Activated CD8-positive, alpha-beta T cell treated with anti-CD3 and anti-CD28 coated beads, Interleukin-2, amount 10 ng/mL, durations not matched to agents 7 days and 5 days (primary cell): ENCODE results near the gene STK32A. TPM values are rescaled to one million over a fixed set of nuclear protein-coding genes. Genes with fewer than 3 reads are reported as not detected.

ENCODE experiments used
- ATAC-seq: fragments of 150-1000 bp; cut with Tn5 transposase; one replicate; pipeline ENCODE4 v1.10.0; 2021; ENCODE audit warnings: moderate library complexity
- CTCF ChIA-PET: fragments of 350-600 bp; sonication (Branson Sonifier 250); formaldehyde crosslinking; loops from one replicate; lab custom pipeline; 2021; ENCODE audit warnings: antibody characterized with exemption; lab: Charles Lee
- POLR2A ChIA-PET: fragments of 350-600 bp; sonication (Branson Sonifier 250); formaldehyde crosslinking; loops from one replicate; lab custom pipeline; 2021; ENCODE audit warnings: antibody characterized with exemption; lab: Charles Lee
- DNase-seq: peaks from one replicate; pipeline ENCODE4 v3.0.0-alpha.2; 2020
- H3K27ac Mint-ChIP-seq: one replicate; pipeline ENCODE4 v1.8.0; 2021; ENCODE audit warnings: mild to moderate bottlenecking, mixed read lengths
- H3K27me3 Mint-ChIP-seq: one replicate; pipeline ENCODE4 v1.8.0; 2021; ENCODE audit warnings: low read depth, mixed read lengths
- H3K36me3 Mint-ChIP-seq: one replicate; pipeline ENCODE4 v1.8.0; 2021; ENCODE audit warnings: low read depth, mixed read lengths
- H3K4me1 Mint-ChIP-seq: one replicate; pipeline ENCODE4 v1.8.0; 2021; ENCODE audit warnings: low read depth, mixed read lengths
- H3K4me3 Mint-ChIP-seq: one replicate; pipeline ENCODE4 v1.8.0; 2021; ENCODE audit warnings: mild to moderate bottlenecking, mixed read lengths
- H3K9me3 Mint-ChIP-seq: one replicate; pipeline ENCODE4 v1.8.0; 2022; ENCODE audit warnings: mixed read lengths; ENCODE audit not compliant: insufficient read depth
- total RNA-seq, 2 experiments: library from RNA; stranded (reverse); gene quantifications; one replicate each; pipeline ENCODE4 v1.2.3, GENCODE V29; 2021

Gene STK32A
- not detected for total RNA-seq

DNA sequence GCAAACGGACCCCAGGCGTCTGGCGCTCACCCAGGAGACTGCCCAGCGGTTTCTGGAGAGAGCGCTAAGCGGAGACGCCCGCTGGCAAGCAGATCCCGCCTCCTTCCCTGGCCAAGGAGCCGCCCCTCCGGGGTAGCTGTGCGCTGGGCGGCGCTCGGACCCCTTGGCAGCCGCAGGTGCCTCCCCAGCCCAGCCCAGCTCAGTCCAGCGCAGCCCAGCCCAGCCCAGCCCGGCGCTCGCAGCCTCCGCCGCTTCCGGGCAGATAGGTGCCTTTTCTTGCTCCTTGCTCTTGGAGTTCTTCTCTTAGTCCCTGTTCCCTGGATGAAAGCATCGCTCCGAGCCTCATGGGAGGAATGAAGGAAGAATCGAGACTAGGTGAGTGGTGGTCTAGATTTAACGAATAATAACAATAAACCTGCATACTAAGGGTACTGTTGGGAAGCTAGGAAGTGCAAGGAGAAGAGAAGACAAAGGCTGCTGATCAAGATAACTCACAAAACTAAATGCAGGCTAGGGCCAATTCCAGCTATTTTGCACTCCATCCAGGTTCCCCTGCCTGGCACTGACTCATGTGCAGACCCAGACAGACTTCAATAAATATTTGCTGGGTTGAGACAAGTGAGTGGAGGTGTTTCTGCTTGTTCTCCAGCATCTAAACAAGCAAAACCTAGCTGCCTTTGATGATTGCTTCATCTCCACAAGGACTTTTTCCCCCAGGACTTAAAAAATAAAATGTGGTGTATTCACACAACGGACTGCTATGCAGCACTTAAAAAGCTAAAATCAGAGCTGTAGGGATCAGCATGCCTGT is at the start of gene STK32A:
Gene STK32A (plus strand): TSS at position 202 of the 811 bp plus-strand sequence. CDS start 4,609 bp downstream, outside the sequence.
- Mint-ChIP-seq H3K36me3 (no peaks in the 10 kb centered on the region), H3K4me1 (no peaks in the 10 kb centered on the region), H3K9me3 (no peaks in the 10 kb centered on the region), H3K27ac (no peak within 1 kb of the TSS), H3K4me3 (no peak within 1 kb of the TSS), H3K27me3 (peaks cover 16% of the 10 kb centered on the region)
- POLR2A ChIA-PET: no interaction called here
- no peak for DNase-seq
- CTCF ChIA-PET: no interaction called here
- no peak for ATAC-seq

DNA sequence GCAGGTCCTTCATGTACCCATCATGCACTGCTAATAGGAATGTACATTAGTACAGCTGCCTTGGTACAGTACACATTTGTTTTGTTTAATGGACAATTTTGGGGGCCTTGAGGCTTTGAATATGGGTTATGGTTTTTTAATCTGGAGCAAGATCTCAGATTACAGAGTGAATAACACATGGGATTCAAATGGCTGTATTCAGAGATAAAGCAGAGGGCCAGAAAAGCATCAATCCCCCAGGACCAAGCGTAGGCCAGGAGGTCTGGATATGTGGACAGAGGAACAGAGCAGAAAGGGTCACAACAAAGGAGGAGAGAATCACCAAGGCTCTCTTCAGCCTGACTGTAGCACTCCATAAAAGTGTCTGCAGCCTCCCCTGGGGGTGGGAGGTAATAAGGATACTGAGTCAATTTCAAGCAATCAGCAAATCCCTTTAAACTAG is 47.7 kb upstream of the STK32A start:
- DNase-seq (no peak), ATAC-seq (no peak)
- POLR2A ChIA-PET: no interaction called here
- Mint-ChIP-seq H3K4me1 (peaks cover 4% of the 10 kb centered on the region), H3K9me3 (no peaks in the 10 kb centered on the region), H3K4me3 (no peak overlapping the region), H3K36me3 (no peaks in the 10 kb centered on the region), H3K27ac (no peak overlapping the region), H3K27me3 (peaks cover 6% of the 10 kb centered on the region)
- CTCF ChIA-PET: interaction anchor here (0.8 to 2.6 kb wide), 3 partner anchors 11 to 645 kb away, joined by 3 to 35 read pairs (median 29); no protein-coding TSS in a partner anchor

DNA sequence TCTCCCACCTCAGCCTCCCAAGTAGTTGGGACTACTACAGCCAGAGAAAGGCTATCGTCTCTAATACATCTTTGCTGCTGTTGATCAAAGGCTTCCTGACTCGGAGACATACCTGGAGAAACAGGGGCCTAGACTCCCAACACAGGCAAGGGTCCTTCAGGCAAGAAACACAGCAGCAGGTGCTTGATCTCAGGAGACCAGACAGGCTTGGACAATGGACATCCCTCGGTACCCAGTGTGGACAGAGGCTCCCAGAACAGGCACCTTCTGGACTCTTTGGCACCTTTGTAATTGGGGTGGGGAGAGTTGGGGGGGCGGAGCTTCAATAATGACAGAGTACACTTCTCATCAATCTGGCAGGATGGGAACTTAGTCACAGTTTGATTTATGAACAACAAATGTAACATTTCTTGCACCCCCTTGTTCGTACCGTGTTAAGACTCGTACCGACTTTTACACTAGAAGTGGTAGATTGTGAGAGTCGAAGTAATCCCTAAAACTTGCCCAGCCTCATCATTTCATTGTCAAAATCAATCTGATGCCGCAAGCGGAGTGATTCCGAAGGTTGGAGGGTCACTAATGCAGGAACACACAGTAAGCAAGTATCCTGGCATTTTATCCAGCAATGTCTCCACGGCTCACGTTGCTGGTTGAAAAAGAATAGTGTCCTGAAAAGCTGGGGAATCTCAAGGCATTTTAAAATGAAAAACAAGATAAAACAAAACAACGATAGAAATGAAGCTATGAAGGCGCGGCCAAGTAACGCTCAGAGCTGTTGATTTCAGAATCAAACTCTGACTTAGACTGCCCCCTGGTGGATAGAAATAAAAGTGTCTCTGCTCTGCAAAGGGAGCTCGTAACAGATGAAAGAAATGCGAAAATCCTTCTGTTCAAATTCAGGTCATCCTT is 46.4 kb upstream of the STK32A start:
- Mint-ChIP-seq H3K27ac (peak overlapping the region; percentile 34), H3K9me3 (no peaks in the 10 kb centered on the region), H3K27me3 (peaks cover 6% of the 10 kb centered on the region)

DNA sequence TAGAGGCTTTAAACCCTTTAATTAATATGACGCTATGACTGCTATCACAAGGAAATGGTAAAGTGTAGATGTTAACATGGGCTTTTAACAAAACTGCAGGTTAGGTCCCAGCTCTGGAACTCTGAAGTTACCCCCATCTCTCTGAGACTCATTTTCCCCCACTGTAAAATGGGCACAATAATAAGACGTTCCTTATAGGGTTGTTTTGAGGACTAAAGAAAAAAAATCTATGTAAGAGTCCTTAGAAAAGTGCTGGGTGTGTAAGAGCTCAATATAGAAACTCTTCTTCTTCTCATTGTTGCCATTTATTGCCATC is 45.8 kb upstream of the STK32A start:
- H3K9me3 Mint-ChIP-seq: no peaks in the 10 kb centered on the region
- no peak overlapping the region for H3K27ac Mint-ChIP-seq
- no peak overlapping the region for H3K4me3 Mint-ChIP-seq
- peaks cover 6% of the 10 kb centered on the region for H3K27me3 Mint-ChIP-seq
- no peak for DNase-seq
- no peaks in the 10 kb centered on the region for H3K36me3 Mint-ChIP-seq
- ChIA-PET POLR2A (no interaction called here), CTCF (interaction anchor here (0.6 to 3.5 kb wide), 36 partner anchors 9 to 657 kb away, joined by 3 to 45 read pairs (median 4); no protein-coding TSS in a partner anchor)
- ATAC-seq: no peak
- peaks cover 4% of the 10 kb centered on the region for H3K4me1 Mint-ChIP-seq

More for the DNA sequence above, 46.4 kb upstream of the STK32A start:
- Mint-ChIP-seq H3K4me1 (peaks cover 4% of the 10 kb centered on the region), H3K36me3 (no peaks in the 10 kb centered on the region), H3K4me3 (no peak overlapping the region)
- peak; percentile 65 for DNase-seq
- ChIA-PET CTCF (interaction anchor here (0.6 to 3.5 kb wide), 37 partner anchors 9 to 656 kb away, joined by 3 to 45 read pairs (median 4); no protein-coding TSS in a partner anchor), POLR2A (no interaction called here)
- no peak for ATAC-seq

DNA sequence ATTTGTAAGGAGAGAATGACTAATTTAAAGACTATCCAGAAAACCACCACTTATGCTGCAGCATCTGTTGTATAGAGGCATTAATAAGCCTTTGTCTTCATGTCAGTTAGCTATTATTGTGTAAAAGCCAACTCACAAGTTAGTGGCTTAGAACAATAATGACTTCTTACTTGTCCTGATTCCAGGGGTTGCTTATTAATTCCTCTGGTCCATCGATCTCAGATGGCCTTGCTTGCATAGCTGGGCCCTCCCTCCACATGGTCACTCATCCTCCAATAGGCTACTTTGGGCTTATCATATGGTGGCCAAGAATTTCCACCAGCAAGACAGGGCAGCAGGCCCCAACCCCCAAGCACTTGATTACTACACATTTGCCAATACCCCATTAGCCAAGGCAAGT is 44.5 kb upstream of the STK32A start:
- DNase-seq: no peak
- Mint-ChIP-seq H3K4me1 (peaks cover 4% of the 10 kb centered on the region), H3K27me3 (peaks cover 6% of the 10 kb centered on the region), H3K27ac (no peak overlapping the region), H3K36me3 (no peaks in the 10 kb centered on the region), H3K9me3 (no peaks in the 10 kb centered on the region), H3K4me3 (no peak overlapping the region)
- ChIA-PET CTCF (interaction anchor here (2.9 to 3.5 kb wide), 2 partner anchors 11 to 658 kb away, joined by 22 to 45 read pairs; no protein-coding TSS in a partner anchor), POLR2A (no interaction called here)
- ATAC-seq: no peak

DNA sequence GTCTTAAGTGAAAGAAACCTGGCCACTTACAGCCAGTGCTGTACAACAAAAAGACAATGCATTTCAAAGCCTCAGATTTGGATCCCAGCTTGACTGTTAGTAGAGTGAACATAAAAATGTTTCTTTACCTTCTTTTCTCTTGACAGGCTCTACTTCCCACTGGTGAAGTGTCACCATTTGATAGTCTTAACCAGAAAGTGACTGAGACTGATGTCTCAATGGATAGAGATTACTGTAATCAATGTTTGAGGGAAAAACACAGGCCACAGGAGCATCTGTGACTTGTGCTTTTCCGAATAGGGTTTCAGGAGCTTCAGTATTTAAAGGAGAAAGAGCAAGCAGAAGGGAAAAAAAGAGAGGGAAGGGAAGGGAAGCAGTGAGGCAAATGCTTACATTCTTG is 41.7 kb upstream of the STK32A start:
- CTCF ChIA-PET: interaction anchor here (0.7 kb wide), 1 partner anchor 77 kb away, joined by 3 read pairs; no protein-coding TSS in a partner anchor
- Mint-ChIP-seq H3K4me3 (no peak overlapping the region), H3K36me3 (no peaks in the 10 kb centered on the region), H3K27ac (no peak overlapping the region), H3K27me3 (peaks cover 3% of the 10 kb centered on the region), H3K4me1 (peaks cover 4% of the 10 kb centered on the region), H3K9me3 (no peaks in the 10 kb centered on the region)
- DNase-seq (no peak), ATAC-seq (no peak)
- POLR2A ChIA-PET: no interaction called here

DNA sequence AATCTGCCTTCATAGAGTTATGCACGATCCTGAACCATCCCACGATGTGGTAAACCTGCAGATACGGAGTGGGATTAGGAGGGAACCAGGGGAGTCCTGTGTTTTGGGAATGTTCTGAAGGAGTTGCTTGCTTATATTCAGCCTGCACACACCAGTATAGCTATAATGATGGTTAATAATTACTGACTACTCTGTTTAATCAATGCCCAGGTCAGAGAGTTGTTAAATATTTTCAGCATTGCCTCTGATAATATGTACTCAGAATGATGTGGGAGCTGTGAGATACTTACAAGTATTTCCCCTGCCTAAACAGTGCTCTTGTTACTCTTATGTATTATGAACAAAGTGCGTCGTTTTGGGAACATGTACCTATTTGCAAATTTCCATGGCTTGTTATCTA is 34.8 kb upstream of the STK32A start:
- ATAC-seq: no peak
- Mint-ChIP-seq H3K4me3 (no peak overlapping the region), H3K27me3 (no peaks in the 10 kb centered on the region), H3K9me3 (no peaks in the 10 kb centered on the region), H3K27ac (no peak overlapping the region), H3K36me3 (no peaks in the 10 kb centered on the region), H3K4me1 (no peaks in the 10 kb centered on the region)
- CTCF ChIA-PET: interaction anchor here (3.5 kb wide), 1 partner anchor 11 kb away, joined by 14 read pairs; no protein-coding TSS in a partner anchor
- POLR2A ChIA-PET: no interaction called here
- DNase-seq: no peak

DNA sequence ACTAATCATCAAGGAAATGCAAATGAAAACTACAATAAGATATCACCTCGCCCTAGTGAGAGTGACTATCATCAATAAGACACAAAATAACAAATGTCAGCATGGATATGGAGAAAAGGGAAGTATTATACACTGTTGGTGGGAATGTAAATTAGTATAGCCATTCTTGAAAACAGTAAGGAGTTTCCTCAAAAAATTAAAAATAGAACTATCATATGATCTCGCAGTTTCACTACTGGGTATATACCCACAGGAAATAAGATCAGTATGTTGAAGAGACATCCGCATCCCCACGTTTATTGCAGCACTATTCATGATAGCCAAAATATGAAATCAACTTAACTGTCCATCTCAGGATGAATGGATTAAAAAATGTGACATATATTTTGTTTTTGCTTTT is 31.6 kb upstream of the STK32A start:
- H3K4me3 Mint-ChIP-seq: no peak overlapping the region
- DNase-seq (no peak), ATAC-seq (no peak)
- no peak overlapping the region for H3K27ac Mint-ChIP-seq
- POLR2A ChIA-PET: no interaction called here
- no peaks in the 10 kb centered on the region for H3K4me1 Mint-ChIP-seq
- no peaks in the 10 kb centered on the region for H3K9me3 Mint-ChIP-seq
- H3K27me3 Mint-ChIP-seq: no peaks in the 10 kb centered on the region
- CTCF ChIA-PET: interaction anchor here (2.1 kb wide), 1 partner anchor 14 kb away, joined by 8 read pairs; no protein-coding TSS in a partner anchor
- H3K36me3 Mint-ChIP-seq: no peaks in the 10 kb centered on the region

DNA sequence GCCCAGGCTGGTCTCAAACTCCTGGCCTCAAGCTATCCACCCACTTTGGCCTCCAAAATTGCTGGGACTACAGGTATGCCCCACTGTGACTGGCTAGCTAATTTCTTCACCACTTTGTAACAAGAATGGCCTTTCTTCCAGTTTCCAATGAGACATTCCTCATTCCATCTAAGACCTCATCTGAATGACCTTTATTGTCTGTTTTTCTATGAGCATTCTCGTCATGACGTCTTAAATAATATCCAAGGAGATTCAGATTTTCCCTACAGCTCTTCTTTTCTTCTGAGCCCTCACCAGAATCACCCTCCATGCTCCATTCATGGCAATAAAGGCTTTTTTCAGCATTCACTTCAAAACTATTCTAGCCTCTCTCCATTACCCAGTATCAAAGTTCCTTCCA is 30.2 kb upstream of the STK32A start:
- ATAC-seq (no peak), DNase-seq (no peak)
- no peak overlapping the region for H3K27ac Mint-ChIP-seq
- ChIA-PET POLR2A (no interaction called here), CTCF (interaction anchor here (2.1 kb wide), 1 partner anchor 16 kb away, joined by 8 read pairs; no protein-coding TSS in a partner anchor)
- no peak overlapping the region for H3K4me3 Mint-ChIP-seq
- H3K4me1 Mint-ChIP-seq: no peaks in the 10 kb centered on the region
- H3K27me3 Mint-ChIP-seq: no peaks in the 10 kb centered on the region
- no peaks in the 10 kb centered on the region for H3K9me3 Mint-ChIP-seq
- H3K36me3 Mint-ChIP-seq: no peaks in the 10 kb centered on the region

DNA sequence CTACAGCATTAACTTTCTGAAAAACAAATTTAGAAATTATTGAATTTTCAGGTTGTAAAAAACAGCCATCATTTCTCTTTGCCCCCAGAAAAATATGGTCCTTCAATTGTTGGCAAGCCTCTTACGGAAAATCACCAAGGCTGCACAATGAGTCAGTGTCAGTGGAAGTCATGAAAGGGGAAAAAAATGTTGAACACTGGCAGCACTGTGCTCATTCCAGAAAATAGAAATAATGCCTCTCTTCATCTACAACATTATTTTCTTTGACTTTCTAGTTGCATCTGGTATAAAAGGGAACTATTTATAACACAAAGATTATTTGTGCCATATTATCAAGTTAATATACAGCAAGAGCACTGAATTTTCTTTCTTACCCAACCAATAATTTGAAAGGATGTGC is 26.7 kb upstream of the STK32A start:
- POLR2A ChIA-PET: no interaction called here
- no peaks in the 10 kb centered on the region for H3K27me3 Mint-ChIP-seq
- no peaks in the 10 kb centered on the region for H3K36me3 Mint-ChIP-seq
- ATAC-seq (no peak), DNase-seq (no peak)
- H3K4me1 Mint-ChIP-seq: no peaks in the 10 kb centered on the region
- H3K27ac Mint-ChIP-seq: no peak overlapping the region
- no peak overlapping the region for H3K4me3 Mint-ChIP-seq
- CTCF ChIA-PET: no interaction called here
- H3K9me3 Mint-ChIP-seq: no peaks in the 10 kb centered on the region

DNA sequence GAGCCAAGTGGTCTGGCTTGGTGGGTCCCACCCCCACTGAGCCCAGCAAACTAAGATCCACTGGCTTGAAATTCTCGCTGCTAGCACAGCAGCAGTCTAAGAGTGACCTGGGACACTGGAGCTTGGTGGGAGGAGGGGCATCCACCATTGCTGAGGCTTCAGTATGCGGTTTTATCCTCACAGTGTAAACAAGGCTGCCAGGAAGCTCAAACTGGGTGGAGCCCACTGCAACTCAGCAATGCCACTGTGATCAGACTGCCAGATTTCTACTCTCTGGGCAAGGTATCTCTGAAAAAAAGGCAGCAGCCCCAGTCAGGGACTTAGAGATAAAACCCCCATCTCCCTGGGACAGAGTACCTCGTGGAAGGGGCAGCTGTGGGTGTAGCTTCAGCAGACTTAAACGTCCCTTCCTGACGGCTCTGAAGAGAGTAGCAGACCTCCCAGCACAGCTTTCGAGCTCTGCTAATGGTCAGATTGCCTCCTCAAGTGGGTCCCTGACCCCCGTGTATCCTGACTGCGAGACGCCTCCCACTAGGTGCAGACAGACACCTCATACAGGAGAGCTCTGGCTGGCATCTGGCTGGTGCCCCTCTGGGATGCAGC is 18.2 kb upstream of the STK32A start:
- CTCF ChIA-PET: no interaction called here
- Mint-ChIP-seq H3K27ac (peak overlapping the region; percentile 34), H3K4me3 (no peak overlapping the region), H3K36me3 (no peaks in the 10 kb centered on the region), H3K27me3 (no peaks in the 10 kb centered on the region), H3K4me1 (no peaks in the 10 kb centered on the region), H3K9me3 (peaks cover 4% of the 10 kb centered on the region)
- DNase-seq: no peak
- POLR2A ChIA-PET: no interaction called here
- no peak for ATAC-seq
